Myocyte (in vitro differentiated cells): Measurements from ENCODE around the gene RAB3GAP1. TPM values are rescaled to one million over a fixed set of nuclear protein-coding genes. Genes with fewer than 3 reads are reported as not detected.
"Not testable (repeated sequence)": the region's sequence is repeated elsewhere in the genome, so short reads cannot be mapped to it uniquely, and the experiment has no call there.

Experiments used
- DNase-seq: peaks from one replicate; pipeline ENCODE4 v3.0.0-alpha.2; 2012; ENCODE audit warnings: low read depth
- polyA plus RNA-seq: library from polyadenylated mRNA; unstranded; fragments of >200 nt; gene quantifications from one replicate; pipeline ENCODE4 v1.2.1, GENCODE V29; 2012; ENCODE audit warnings: missing spikeins
- total RNA-seq: library from RNA; depleted of rRNA; stranded (reverse); fragments of >200 nt; gene quantifications from 2 replicates; pipeline ENCODE4 v1.2.3, GENCODE V29; 2014

RAB3GAP1 gene
- 49.2 and 51.8 TPM in 2 replicates for total RNA-seq
- polyA plus RNA-seq, result 30.5 TPM

DNA sequence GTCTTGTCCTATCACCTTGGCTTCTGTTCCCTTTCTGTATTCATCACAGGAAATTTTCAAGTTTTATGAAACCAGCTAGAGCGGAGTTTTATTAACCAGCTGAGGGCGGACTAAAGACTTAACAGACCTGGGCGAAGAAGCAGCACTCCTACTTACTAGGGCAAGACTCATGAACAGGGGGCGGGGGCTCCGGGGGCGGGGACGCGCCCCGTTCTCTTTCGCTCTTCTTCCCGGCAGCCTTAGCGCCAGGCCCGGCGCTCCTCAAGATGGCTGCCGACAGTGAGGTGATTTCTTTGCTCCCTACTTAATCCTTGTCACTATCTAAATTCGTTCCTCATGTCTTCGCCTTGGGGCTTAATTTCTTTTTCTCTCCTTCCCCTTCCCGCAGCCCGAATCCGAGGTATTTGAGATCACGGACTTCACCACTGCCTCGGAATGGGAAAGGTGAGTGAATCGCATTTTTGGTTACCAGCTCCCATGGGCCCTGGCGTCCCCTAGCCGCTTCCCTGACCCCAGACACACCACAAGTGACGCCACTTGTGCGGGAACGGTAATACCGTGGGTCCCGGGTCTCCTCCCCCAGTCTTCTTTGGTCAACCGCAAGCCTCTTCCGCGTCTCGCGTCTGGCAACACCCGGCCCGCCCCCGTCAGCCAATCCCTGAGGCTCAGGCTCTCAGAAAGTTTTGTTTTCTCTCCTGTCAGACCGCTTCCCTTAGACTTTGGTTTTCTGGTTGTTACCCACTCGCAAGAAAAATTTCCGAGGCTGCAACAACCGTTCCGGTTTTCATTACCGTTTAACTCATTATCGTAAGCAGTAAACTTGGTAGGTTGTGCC, at the start of gene RAB3GAP1:
Gene RAB3GAP1, plus strand, starts transcription at position 251 of the 835 bp plus-strand sequence. Its CDS starts 16 bp downstream, at position 267.
- DNase-seq, result peak; percentile 82

DNA sequence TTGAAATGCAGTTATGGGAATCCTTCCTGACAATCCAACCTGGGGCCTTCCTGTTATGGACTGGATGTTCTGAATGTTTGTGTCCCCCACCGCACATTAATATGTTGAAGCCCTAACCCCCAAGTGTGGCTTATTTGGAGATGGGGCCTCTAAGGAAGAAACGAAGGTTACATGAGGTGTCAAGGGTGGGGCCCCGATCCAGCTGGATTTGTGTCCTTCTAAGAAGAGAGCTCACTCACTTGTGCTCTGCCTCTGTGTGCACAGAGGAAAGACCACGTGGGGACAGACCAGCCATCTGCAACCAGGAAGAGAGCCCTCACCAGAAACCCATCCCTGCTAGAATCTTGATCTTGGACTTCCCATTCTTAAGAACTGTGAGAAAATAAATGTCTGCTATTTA, 49.3 kb upstream of the RAB3GAP1 start:
- no peak for DNase-seq

DNA sequence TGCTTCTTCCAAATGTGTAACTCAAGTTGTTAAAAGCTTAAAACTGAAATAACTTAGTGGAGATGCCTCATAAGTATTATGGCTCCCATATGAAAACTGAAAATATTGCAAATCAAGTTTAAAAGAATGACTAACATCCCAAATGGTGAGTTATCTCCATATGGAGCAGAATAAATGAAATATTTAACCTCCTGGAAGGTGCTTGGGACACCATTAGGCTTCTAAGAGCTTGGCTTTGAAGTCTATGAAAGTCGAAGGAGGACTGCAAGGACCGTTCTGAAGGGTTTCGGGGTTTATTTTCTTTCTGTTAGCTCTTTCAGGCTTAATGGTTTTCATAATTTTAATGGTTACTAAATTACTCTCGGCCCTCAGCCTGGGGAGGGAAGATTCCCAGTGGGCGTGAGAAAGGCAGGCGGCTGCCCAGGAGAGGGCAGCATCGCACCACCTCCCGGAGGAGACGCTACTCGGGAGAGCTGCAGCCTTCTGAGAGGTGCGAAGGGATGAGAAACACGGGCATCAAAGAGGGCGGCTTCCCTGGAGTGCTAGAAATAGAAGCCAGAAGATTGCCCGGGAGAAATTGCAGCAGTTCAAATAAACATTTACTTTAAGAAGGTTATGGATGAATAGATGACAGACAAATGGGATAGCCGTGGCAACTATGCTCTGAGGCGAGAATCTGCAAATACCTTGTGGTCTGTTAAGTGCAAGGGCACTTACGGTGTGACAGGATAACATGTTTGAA, 47.9 kb upstream of the RAB3GAP1 start:
- peak; percentile 74 for DNase-seq

DNA sequence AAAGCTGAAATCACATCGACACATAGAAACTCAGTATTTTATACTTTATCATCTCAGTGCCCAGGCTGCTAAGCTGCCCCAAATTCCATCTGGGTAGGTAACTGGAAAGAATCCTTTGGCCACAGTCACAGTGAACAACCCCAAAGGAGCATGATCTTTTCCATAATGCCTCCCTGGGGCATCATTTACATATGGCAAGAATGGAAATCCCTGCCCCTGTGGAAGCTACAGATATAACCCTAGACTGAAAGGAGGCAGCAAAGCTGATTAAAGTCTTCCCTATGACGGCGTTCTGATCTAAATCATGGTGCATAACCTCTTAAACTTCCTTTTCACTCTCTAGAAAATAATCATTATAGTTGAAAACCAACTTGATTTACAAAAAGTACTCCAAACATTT, 46.3 kb upstream of the RAB3GAP1 start:
- DNase-seq, result no peak

DNA sequence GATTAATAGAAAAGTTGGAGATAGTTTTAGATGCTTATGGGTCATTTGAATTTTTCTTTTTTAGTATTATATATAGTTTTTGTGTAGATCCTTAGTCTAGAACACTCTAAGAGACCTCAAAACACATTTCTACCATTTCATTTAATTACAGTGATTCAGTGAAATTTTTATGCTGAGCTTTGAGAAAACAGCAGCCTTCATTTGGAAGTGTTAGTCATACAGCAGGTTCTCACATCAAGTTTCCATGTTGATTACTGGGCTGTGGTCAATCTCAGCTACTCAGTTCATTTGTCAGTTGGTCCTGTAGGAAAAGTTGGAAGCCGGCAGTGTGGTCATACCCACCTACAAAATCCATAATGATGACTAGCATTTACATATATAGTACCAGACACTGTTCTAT, 42.8 kb upstream of the RAB3GAP1 start:
- DNase-seq, result no peak

DNA sequence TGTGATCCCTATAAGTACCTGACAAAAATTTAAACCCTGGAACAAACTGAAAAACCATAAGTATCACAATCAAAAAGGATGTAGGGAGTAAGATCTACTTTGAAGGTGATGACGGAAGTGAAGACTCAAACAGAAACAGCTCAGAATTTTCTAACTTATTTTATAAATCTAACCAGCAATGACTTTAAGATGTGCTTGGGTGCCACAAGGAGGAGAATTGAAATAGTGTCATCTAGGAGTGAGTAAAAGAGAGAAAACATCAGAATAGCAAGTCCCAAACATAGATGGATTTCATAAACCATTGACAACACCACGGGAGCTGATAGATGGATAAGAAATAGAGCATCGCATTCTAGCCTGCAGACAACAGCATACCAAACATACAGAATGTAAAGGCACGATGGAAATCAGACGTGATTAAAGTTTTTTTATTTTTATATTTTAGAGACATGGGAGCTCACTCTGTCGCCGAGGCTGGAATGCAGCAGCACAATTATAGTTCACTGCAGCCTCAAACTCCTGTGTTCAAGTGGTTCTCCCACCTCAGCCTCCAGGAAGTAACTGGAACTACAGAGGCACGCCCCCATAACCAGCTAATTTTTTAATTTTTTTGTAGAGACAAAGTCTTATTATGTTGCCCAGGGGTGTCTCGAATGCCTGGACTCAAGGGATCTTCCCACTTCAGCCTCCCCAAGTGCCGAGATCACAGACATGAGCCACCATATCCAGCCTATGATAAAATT, 41.7 kb upstream of the RAB3GAP1 start:
- DNase-seq, result no peak

DNA sequence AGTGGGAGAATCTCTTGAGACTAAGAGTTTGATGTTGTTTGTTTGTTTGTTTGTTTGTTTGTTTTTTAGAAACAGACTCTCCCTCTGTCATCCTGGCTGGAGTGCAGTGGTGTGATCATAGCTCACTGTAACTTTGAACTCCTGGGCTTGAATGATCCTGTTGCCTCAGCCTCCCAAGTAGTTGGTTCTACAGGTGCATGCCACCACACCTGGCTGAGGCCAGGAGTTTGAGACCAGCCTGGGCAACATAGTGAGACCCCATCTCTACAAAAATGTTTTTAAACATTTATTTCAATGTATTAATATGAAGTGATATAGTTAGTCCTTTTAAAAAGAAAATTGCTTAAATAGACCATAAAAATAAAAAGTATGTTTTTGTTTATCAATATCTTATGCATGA, 40.5 kb upstream of the RAB3GAP1 start:
- DNase-seq, result no peak

DNA sequence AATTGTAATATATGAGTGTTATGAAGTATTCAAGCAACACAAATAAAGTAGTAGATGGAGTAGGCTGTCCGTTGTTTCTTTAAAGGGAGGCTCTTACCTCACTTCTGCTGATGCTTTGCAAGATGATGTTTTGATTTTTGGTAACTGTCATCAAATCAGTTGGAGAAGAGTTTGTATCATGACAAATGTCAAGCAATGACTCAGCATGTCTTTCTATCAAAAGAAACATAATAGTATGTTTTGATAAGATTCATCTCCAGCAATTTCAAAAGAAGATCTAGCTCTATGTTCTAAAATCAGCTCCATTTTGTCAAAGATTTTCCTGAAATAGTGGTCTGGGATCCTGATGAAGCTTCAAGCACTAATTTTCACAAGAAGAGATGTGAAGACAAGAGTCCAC, 30.5 kb upstream of the RAB3GAP1 start:
- DNase-seq, result no peak

DNA sequence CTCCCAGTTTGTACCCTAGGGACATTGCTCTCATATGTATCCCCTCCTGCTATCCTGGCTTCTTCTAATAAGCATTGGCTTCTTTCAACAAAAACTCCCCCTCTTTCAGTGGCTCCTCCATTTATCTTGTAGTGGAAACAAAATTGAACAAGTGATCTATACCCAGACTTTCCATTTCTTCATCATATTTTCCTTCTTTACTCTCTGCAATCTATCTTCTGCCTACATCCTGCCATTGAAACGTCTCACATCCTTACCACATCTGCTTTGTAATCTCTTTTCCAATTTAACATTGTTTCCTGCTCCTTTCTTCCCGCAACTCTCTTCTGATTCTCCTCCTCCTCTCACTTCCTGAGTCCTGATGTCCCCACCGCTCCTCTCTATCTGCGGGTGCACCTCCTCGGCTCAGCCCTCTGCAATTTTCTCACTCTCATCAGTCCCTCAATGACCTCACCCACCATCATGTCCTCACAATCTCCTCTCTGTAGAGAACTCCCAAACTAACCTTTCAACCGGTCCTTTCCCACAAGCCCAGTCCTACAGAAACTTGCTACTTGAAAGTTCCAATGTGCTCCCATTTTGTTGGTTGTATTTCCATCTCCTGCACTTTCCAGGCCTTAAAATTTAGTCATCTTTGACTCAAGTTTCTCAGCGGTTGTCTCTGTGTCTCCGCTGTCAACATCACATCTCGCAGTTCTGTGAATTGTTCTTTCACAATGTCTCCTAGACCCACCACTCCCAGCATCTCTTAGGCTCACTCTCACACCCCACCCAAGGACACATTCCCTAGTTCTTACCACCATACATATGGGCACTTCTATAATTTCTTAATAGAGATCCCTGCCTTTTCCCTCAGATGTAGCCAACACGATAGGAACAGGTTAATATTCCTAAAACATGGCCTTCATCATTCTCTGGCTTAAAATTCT, 28.9 kb upstream of the RAB3GAP1 start:
- DNase-seq, result no peak

DNA sequence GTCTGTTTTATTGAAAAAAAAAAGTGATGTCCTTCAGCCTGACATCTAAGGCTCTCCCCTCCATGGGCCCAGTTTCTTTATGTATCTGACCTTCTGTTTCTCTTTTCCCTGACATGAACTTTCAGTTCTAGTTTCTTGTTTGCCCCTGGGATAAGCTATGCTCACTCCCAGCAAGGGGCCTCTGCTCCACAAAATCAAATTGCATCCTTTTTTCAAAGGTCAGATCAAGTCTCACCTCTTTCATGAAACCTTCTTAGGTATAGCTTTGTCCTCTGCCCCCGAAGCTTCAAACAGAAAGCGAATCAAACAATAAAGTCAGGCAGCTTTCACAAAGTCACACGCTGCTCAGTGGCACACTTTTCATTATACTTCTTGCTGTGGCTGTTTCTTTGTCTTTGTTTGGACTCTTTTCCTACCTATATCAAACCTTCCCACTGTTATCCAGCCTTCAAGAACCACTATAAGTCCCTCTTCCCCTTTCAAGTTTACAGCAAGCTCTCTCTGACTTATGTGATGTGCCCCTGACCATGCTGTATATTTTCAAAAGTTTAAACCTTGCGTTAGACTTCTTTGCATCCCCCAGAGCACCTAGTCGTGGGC, 28.1 kb upstream of the RAB3GAP1 start:
- no peak for DNase-seq

DNA sequence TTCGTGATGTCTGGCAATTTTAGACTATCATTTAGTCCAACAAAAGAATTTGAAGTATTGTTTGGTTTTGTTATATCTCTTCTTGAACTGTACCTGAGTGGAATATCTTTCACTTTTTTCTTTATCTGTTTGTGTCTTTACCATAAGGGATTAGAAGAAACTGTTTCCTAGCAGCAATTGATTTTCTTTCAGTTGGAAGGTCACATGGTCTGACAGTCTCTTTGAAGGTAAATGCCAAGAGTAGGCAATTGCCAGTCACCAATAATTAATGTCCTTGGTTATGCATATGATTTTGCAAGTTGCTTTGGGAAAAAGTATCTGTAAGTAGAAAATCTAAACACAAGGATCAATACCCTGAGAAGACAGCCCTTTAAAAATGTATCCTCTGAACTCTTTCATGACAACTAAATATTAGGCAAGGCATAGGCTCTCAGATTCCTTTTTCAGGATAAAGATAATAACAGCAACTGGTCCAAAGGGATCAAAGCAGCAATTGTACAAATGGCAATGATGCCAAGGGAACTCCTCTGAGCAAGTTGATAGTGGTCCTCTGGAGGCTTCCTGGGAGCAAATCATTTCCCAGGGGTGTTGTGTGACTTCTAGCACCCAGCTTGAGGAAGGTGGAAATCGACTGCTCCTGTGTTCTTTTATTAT, 22.5 kb upstream of the RAB3GAP1 start:
- DNase-seq, result no peak

DNA sequence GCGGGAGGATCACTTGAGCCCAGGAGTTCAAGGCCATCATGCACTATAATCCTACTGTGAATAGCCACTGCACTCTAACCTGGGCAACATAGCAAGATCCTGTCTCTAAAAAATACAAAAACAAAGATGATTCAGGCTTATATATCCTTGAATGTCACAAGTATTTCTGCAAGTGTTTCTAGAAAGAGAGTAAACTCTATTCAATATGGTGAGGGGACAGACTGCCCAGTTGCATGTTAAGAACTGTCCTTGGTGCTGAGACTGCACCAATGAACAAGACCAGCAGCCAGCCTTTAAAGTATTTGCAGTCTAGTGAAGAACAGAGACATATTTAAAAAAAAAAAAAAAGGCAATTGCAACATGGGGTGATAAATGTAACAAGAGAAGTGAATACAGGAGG, 21.3 kb upstream of the RAB3GAP1 start:
- DNase-seq, result peak; percentile 70

DNA sequence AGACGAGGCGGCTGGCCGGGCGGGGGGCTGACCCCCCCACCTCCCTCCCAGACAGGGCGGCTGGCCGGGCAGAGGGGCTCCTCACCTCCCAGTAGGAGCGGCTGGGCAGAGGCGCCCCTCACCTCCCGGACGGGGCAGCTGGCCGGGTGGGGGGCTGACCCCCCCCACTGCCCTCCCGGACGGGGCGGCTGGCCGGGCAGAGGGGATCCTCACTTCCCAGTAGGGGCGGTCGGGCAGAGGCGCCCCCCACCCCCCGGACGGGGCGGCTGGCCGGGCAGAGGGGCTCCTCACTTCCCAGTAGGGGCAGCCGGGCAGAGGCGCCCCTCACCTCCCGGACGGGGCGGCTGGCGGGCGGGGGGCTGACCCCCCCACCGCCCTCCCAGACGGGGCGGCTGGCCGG, 18.9 kb upstream of the RAB3GAP1 start:
- DNase-seq, result not testable (repeated sequence)

DNA sequence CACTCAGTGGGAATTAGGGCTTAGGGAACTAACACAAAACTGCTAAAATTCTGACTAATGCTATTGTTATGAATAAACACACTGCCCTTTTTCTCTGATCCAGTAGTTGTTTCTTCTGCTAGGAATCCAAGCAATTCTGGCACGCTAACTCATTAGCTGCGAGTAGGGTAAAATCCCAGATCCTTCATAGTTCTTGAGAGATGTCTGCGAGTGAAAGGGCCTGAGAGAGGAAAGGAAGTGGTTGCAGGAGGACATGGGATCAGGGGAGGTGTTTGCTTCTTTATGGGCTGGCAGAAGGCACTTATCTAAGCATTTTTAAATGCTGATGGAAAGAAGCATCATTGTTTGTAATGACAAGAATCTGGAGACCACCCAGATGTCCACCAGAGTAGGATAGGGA, 14.3 kb upstream of the RAB3GAP1 start:
- DNase-seq, result no peak

DNA sequence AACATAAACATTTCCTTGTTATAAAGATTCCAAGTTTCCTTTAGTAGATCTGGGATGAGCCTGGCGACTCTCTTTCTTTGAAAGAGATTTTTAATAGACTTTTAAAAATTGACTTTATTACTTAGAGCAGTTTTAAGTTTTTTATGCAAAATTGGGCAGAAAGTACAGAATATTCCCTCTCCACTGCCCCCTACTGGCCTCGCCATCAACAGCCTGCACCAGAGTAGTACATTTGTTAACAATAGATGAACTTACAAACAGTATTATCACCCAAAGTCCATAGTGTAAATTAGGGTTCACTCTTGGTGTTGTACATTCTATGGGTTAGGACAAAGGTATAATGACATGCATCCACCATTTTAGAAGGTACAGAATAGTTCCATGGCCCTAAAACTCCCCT, 8.7 kb upstream of the RAB3GAP1 start:
- no peak for DNase-seq

DNA sequence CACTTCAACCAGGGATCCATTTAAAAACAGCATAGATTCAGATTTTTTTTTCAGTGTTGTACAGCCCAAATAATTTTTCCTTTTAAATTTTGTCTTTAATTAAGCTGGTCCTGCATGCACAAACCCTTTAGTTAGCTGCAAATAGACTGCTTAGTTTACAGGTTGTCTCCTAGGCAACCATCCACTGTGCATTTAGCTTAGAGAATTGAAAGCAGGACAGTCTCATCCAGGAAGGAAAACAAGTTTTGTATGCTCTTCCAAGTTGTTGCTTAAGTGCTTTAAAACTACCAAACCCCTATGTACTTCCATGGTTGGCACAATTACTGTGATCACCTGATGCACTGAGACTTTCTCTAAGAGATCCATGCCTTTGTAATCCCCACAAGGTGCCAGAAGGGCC, 4.8 kb upstream of the RAB3GAP1 start, which contains the start of gene MAP3K19:
Gene MAP3K19, minus strand, starts transcription at position 148 of the 400 bp plus-strand sequence. CDS start 22,800 bp downstream, outside the sequence.
- DNase-seq, result no peak

DNA sequence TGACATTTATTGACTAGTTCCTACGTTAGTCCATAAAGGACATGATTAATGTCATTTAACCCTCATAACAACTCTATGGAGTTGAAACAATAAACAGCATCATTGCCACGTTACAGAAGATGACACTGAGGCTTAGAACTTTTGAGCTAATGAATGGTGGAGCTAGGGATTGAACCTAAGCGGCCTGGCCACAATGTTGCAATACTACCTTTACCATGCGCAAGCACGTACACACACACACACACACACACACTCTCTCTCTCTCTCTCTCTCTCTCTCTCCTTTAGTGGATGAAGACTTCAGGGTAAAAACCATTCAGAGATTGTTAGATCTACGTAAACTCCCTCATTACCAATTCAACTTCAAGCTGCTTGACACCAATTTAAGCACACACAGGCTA, 4.0 kb upstream of the RAB3GAP1 start:
- no peak for DNase-seq

DNA sequence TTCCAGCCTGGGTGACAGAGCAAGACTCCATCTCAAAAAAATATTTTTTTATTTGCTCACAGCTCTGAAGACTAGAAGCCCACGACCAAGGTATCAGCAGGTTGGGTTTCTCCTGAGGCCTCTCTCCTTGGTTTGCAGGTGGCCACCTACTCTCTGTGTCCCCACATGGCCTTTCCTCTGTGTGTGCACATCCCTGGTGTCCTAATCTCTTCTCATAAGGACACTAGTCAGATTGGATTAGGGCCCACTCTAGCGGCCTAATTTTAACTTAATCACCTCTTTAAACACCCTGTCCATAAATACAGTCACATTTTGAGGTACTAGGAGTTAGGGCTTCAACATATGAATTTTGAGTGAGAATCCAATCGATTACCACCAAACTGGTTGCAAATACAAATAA, 2.0 kb upstream of the RAB3GAP1 start:
- no peak for DNase-seq

DNA sequence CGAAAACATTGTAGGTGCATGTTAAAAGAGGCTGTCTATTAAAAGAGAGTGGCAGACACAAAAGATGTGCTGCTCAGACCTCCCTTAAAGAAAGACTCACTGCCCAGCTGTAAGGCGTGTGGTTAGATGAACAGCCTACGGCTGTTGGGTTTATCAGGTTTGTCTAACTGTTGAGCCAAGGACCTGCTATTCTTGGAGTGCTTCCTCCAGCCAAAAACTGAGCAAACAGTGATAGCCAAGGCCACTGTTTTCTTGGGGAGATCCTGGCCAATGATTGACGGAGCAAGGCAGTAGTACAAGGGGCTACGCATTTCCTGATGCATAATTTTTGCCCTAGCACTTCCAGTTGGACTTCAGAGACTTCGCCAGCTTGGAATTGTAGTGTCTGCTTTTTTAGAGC, 1.4 kb upstream of the RAB3GAP1 start:
- no peak for DNase-seq
